Neural progenitor cell (in vitro differentiated cells): Measurements from ENCODE around the gene ACAD9. TPM values are rescaled to one million over a fixed set of nuclear protein-coding genes. Genes with fewer than 3 reads are reported as not detected.

Source experiments
- DNase-seq: peaks from one replicate; pipeline ENCODE4 v3.0.0-alpha.2; 2016; ENCODE audit warnings: low spot score
- H2AFZ ChIP-seq: fragments of 200-600 bp; sonication (generic); replicated peaks from 2 replicates; pipeline ENCODE4 v1.6.1; 2016; ENCODE audit warnings: antibody characterized with exemption
- H3F3A ChIP-seq: fragments of 200-600 bp; sonication (generic); 2 replicates; pipeline ENCODE4 v1.6.1; 2016; ENCODE audit warnings: antibody characterized with exemption, low read depth
- H3K27ac ChIP-seq: fragments of 200-600 bp; sonication (generic); 2 replicates; pipeline ENCODE4 v1.5.1; 2016; ENCODE audit warnings: mild to moderate bottlenecking
- H3K27me3 ChIP-seq: fragments of 200-600 bp; sonication (generic); 2 replicates; pipeline ENCODE4 v1.6.1; 2016; ENCODE audit warnings: mild to moderate bottlenecking, moderate library complexity
- H3K36me3 ChIP-seq: fragments of 200-600 bp; sonication (generic); 2 replicates; pipeline ENCODE4 v1.5.1; 2016
- H3K4me1 ChIP-seq: fragments of 200-600 bp; sonication (generic); 2 replicates; pipeline ENCODE4 v1.6.1; 2016; ENCODE audit warnings: mixed run types
- H3K4me2 ChIP-seq: fragments of 200-600 bp; sonication (generic); 2 replicates; pipeline ENCODE4 v1.6.1; 2016
- H3K4me3 ChIP-seq: fragments of 200-600 bp; sonication (generic); 2 replicates; pipeline ENCODE4 v1.5.1; 2016
- H3K79me2 ChIP-seq: fragments of 200-600 bp; sonication (generic); 2 replicates; pipeline ENCODE4 v1.6.1; 2016; ENCODE audit warnings: low read depth
- H3K9ac ChIP-seq: fragments of 200-600 bp; sonication (generic); 2 replicates; pipeline ENCODE4 v1.6.1; 2016
- H3K9me3 ChIP-seq: fragments of 200-600 bp; sonication (generic); 2 replicates; pipeline ENCODE4 v1.5.1; 2016; ENCODE audit warnings: low read depth
- H4K20me1 ChIP-seq: fragments of 200-600 bp; sonication (generic); 2 replicates; pipeline ENCODE4 v1.6.1; 2016; ENCODE audit warnings: low read depth
- H3K27ac Mint-ChIP-seq: 3 replicates; pipeline ENCODE4 v1.8.0; 2021; ENCODE audit warnings: mixed read lengths
- H3K27me3 Mint-ChIP-seq: 2 replicates; pipeline ENCODE4 v1.8.0; 2022; ENCODE audit warnings: low read depth, mild to moderate bottlenecking, inconsistent platforms, moderate library complexity, mixed read lengths; ENCODE audit not compliant: insufficient read depth
- H3K36me3 Mint-ChIP-seq: 3 replicates; pipeline ENCODE4 v1.8.0; 2021; ENCODE audit warnings: mixed read lengths
- H3K4me1 Mint-ChIP-seq: 3 replicates; pipeline ENCODE4 v1.8.0; 2021; ENCODE audit warnings: mixed read lengths
- H3K4me3 Mint-ChIP-seq: 3 replicates; pipeline ENCODE4 v1.8.0; 2021; ENCODE audit warnings: mild to moderate bottlenecking, moderate library complexity, mixed read lengths
- H3K9me3 Mint-ChIP-seq: 3 replicates; pipeline ENCODE4 v1.8.0; 2020; ENCODE audit warnings: mixed read lengths
- EZH2 ChIP-seq: fragments of 200-600 bp; sonication (generic); IDR thresholded peaks from 2 replicates; pipeline ENCODE4 v1.6.1; 2017; ENCODE audit warnings: antibody characterized with exemption, mild to moderate bottlenecking, moderate library complexity
- EZH2phosphoT487 ChIP-seq: fragments of 200-600 bp; sonication (generic); IDR thresholded peaks from 2 replicates; pipeline ENCODE4 v1.6.1; 2017; ENCODE audit warnings: antibody characterized with exemption
- total RNA-seq: library from RNA; depleted of rRNA; stranded (reverse); fragments of >200 nt; gene quantifications from 2 replicates; pipeline ENCODE4 v1.2.3, GENCODE V29; 2015; ENCODE audit warnings: low replicate concordance
- TF ChIP-seq, protein P1 (sequence below): fragments of 200-600 bp; sonication (generic); IDR thresholded peaks from 2 replicates; pipeline ENCODE4 v1.5.1; 2017; ENCODE audit warnings: antibody characterized with exemption, mild to moderate bottlenecking

ACAD9 gene
- total RNA-seq, 1 donor from 2014 or later, result 25.0 TPM

DNA sequence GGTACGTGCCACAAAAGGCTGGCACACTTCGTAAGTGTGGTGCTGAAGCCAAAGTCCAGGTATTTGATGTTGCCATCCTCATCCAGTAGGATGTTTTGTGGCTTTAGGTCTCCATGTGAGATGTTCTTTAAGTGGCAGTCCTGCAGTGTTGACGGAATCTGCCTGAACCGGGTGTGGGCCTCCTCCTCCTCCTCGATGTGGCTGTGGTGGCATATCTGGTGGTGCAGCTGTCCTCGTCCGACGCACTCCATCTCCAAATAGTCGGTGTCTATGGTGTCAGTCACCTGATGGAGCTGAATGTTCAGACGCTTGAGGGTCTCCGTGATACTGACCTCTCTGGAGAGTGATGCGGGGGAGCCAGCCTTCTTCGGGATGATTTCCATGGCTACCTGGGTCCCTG lies 30.5 kb upstream of the ACAD9 start:
- TF ChIP-seq, protein P1, sequence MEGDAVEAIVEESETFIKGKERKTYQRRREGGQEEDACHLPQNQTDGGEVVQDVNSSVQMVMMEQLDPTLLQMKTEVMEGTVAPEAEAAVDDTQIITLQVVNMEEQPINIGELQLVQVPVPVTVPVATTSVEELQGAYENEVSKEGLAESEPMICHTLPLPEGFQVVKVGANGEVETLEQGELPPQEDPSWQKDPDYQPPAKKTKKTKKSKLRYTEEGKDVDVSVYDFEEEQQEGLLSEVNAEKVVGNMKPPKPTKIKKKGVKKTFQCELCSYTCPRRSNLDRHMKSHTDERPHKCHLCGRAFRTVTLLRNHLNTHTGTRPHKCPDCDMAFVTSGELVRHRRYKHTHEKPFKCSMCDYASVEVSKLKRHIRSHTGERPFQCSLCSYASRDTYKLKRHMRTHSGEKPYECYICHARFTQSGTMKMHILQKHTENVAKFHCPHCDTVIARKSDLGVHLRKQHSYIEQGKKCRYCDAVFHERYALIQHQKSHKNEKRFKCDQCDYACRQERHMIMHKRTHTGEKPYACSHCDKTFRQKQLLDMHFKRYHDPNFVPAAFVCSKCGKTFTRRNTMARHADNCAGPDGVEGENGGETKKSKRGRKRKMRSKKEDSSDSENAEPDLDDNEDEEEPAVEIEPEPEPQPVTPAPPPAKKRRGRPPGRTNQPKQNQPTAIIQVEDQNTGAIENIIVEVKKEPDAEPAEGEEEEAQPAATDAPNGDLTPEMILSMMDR, result no peak
- TF ChIP-seq EZH2, result no peak
- TF ChIP-seq EZH2phosphoT487, result no peak
- Histone ChIP-seq H3F3A (no peaks in the 10 kb centered on the region), H2AFZ (no peak overlapping the region), H3K27me3 (no peaks in the 10 kb centered on the region), H3K4me3 (no peak overlapping the region), H4K20me1 (no peaks in the 10 kb centered on the region), H3K36me3 (no peaks in the 10 kb centered on the region), H3K4me2 (no peak overlapping the region), H3K9me3 (no peaks in the 10 kb centered on the region), H3K9ac (no peak overlapping the region), H3K79me2 (no peaks in the 10 kb centered on the region), H3K27ac (no peak overlapping the region), H3K4me1 (peaks cover 6% of the 10 kb centered on the region)
- Mint-ChIP-seq H3K9me3 (peaks cover 2% of the 10 kb centered on the region), H3K4me1 (peaks cover 17% of the 10 kb centered on the region), H3K4me3 (no peak overlapping the region), H3K27me3 (peaks cover 3% of the 10 kb centered on the region), H3K36me3 (no peaks in the 10 kb centered on the region), H3K27ac (peak overlapping the region; percentile 54)
- no peak for DNase-seq

- TF ChIP-seq, protein P1, result peak; percentile 21
- no peak for TF ChIP-seq EZH2
- TF ChIP-seq EZH2phosphoT487, result no peak
- H3K4me1 ChIP-seq, result peaks cover 6% of the 10 kb centered on the region
- peaks cover 5% of the 10 kb centered on the region for H3K27me3 Mint-ChIP-seq
- peaks cover 11% of the 10 kb centered on the region for H3K9me3 Mint-ChIP-seq
- peaks cover 16% of the 10 kb centered on the region for H3K4me1 Mint-ChIP-seq
- H3K4me3 ChIP-seq, result no peak overlapping the region
- no peaks in the 10 kb centered on the region for H3K36me3 ChIP-seq
- H3K36me3 Mint-ChIP-seq, result no peaks in the 10 kb centered on the region
- H3K9ac ChIP-seq, result no peak overlapping the region
- peak; percentile 23 for DNase-seq
- H3K27me3 ChIP-seq, result no peaks in the 10 kb centered on the region
- H3K4me2 ChIP-seq, result no peak overlapping the region
- H3K27ac Mint-ChIP-seq, result no peak overlapping the region
- H2AFZ ChIP-seq, result peak overlapping the region; percentile 29
- H4K20me1 ChIP-seq, result no peaks in the 10 kb centered on the region
- H3K79me2 ChIP-seq, result no peaks in the 10 kb centered on the region
- no peak overlapping the region for H3K27ac ChIP-seq
- no peak overlapping the region for H3K4me3 Mint-ChIP-seq
- peaks cover 6% of the 10 kb centered on the region for H3K9me3 ChIP-seq
- H3F3A ChIP-seq, result no peaks in the 10 kb centered on the region
Observed at GRCh38 chr3:128849911-128850455, 29.4 kb upstream of the ACAD9 start.

- no peak overlapping the region for H3K27ac ChIP-seq
- H3K79me2 ChIP-seq, result no peaks in the 10 kb centered on the region
- H3K9ac ChIP-seq, result no peak overlapping the region
- H3K36me3 ChIP-seq, result no peaks in the 10 kb centered on the region
- DNase-seq, result no peak
- peaks cover 7% of the 10 kb centered on the region for H3K9me3 ChIP-seq
- peaks cover 1% of the 10 kb centered on the region for H3K4me1 ChIP-seq
- H2AFZ ChIP-seq, result no peak overlapping the region
- no peak overlapping the region for H3K4me2 ChIP-seq
- no peaks in the 10 kb centered on the region for H3K27me3 ChIP-seq
- no peak for TF ChIP-seq EZH2phosphoT487
- TF ChIP-seq EZH2, result no peak
- peaks cover 3% of the 10 kb centered on the region for H3K36me3 Mint-ChIP-seq
- no peak overlapping the region for H3K27ac Mint-ChIP-seq
- H3K4me1 Mint-ChIP-seq, result peaks cover 10% of the 10 kb centered on the region
- H3K4me3 ChIP-seq, result no peak overlapping the region
- peaks cover 17% of the 10 kb centered on the region for H3K9me3 Mint-ChIP-seq
- H3F3A ChIP-seq, result no peaks in the 10 kb centered on the region
- peaks cover 4% of the 10 kb centered on the region for H3K27me3 Mint-ChIP-seq
- H3K4me3 Mint-ChIP-seq, result no peak overlapping the region
- H4K20me1 ChIP-seq, result no peaks in the 10 kb centered on the region
Observed at GRCh38 chr3:128850544-128850943, 28.9 kb upstream of the ACAD9 start.

DNA sequence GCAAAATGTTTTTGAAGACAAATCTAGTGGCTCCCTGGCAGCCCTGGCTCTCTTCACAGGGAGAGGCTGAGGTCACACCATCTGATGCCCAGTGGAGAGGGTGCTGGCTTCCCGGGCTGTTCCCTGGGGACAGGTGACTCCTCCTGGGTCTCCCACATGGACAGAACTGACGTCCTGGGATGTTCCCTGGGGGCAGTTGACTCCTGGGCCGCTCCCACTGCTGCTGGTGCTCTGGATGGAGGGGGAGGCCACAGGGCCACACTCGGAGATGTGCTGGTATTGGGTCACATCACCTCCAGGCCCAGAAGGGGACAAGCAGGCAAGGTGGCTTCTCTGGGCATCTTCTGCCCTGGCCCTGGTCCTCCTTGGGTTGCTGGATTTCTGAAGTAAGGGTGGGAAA lies 27.8 kb upstream of the ACAD9 start:
- Mint-ChIP-seq H3K9me3 (peaks cover 23% of the 10 kb centered on the region), H3K4me3 (no peak overlapping the region), H3K27me3 (peaks cover 6% of the 10 kb centered on the region), H3K27ac (no peak overlapping the region), H3K4me1 (peaks cover 6% of the 10 kb centered on the region), H3K36me3 (peaks cover 5% of the 10 kb centered on the region)
- Histone ChIP-seq H3K9me3 (peaks cover 7% of the 10 kb centered on the region), H3K9ac (no peak overlapping the region), H3K4me1 (no peaks in the 10 kb centered on the region), H3K36me3 (no peaks in the 10 kb centered on the region), H2AFZ (no peak overlapping the region), H3K27me3 (no peaks in the 10 kb centered on the region), H3K79me2 (no peaks in the 10 kb centered on the region), H3F3A (no peaks in the 10 kb centered on the region), H4K20me1 (no peaks in the 10 kb centered on the region), H3K27ac (no peak overlapping the region), H3K4me3 (no peak overlapping the region), H3K4me2 (no peak overlapping the region)
- DNase-seq, result no peak
- TF ChIP-seq EZH2 (no peak), EZH2phosphoT487 (no peak)
- TF ChIP-seq, protein P1, result no peak
